ENCODE measurements around the gene PDZD4. TPM values are rescaled to one million over a fixed set of nuclear protein-coding genes. Genes with fewer than 3 reads are reported as not detected.

The PDZD4 gene
- total RNA-seq, 3 donors from 2014 or later, result 0.81 to 1.4 (median 1.4) TPM

GRCh38 chrX:153800177-153800722 lies 30.1 kb downstream of the PDZD4 start:
- ATAC-seq (no peak), DNase-seq (no peak)
- Mint-ChIP-seq H3K4me3 (no peak overlapping the region), H3K36me3 (ENCODE audit: insufficient read depth) (peaks cover 4% of the 10 kb centered on the region), H3K9me3 (no peaks in the 10 kb centered on the region), H3K4me1 (ENCODE audit: low read depth) (peaks cover 8% of the 10 kb centered on the region), H3K27me3 (ENCODE audit: low read depth) (no peaks in the 10 kb centered on the region)

DNA sequence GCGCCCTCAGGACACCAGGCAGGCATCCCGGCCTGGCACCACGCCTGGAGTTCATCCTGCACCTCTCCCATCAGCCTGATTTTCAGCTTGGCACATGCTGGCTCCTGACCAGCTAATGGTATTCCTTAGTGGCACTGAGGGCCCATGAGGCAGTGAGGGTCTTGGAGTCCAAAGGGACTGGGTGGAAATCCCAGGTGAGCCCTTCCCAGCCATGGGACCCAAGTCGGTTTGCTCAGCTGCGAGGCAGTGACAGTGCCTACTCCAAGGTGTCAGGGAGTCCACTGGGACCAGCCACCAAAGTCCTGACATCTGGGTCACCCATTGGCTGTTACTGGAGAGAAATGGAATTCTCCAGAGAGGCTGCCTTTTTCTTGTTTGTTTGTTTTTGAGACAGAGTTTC lies 31.0 kb downstream of the PDZD4 start:
- Mint-ChIP-seq H3K9me3 (no peaks in the 10 kb centered on the region), H3K4me1 (ENCODE audit: low read depth) (peaks cover 8% of the 10 kb centered on the region), H3K27me3 (ENCODE audit: low read depth) (no peaks in the 10 kb centered on the region), H3K36me3 (ENCODE audit: insufficient read depth) (peaks cover 4% of the 10 kb centered on the region), H3K4me3 (no peak overlapping the region)
- ATAC-seq (no peak), DNase-seq (no peak)

GRCh38 chrX:153797415-153798015 lies 32.8 kb downstream of the PDZD4 start:
- H3K27me3 Mint-ChIP-seq (ENCODE audit: low read depth), result no peaks in the 10 kb centered on the region
- peaks cover 4% of the 10 kb centered on the region for H3K36me3 Mint-ChIP-seq (ENCODE audit: insufficient read depth)
- ATAC-seq (no peak), DNase-seq (no peak)
- peaks cover 16% of the 10 kb centered on the region for H3K4me1 Mint-ChIP-seq (ENCODE audit: low read depth)
- no peak overlapping the region for H3K4me3 Mint-ChIP-seq
- no peaks in the 10 kb centered on the region for H3K9me3 Mint-ChIP-seq

GRCh38 chrX:153794897-153795816 lies 35.2 kb downstream of the PDZD4 start:
- Mint-ChIP-seq H3K36me3 (ENCODE audit: insufficient read depth) (peaks cover 5% of the 10 kb centered on the region), H3K4me3 (peak overlapping the region; percentile 96), H3K9me3 (no peaks in the 10 kb centered on the region), H3K27me3 (ENCODE audit: low read depth) (no peaks in the 10 kb centered on the region), H3K4me1 (ENCODE audit: low read depth) (peaks cover 20% of the 10 kb centered on the region)
- ATAC-seq (peak; percentile 9 to 13), DNase-seq (peak; percentile 13)

GRCh38 chrX:153794018-153794896 lies 36.1 kb downstream of the PDZD4 start, which contains the start of the genes IDH3G and SSR4:
TSS of gene IDH3G (minus strand) at chrX:153794375. CDS start at chrX:153794326, 49 bp downstream.
TSS of gene SSR4 (plus strand) at chrX:153794668. CDS start at chrX:153794688, 20 bp downstream.
- ATAC-seq (peak; percentile 91 to 95), DNase-seq (peak; percentile 91)
- H3K9me3 Mint-ChIP-seq, result no peaks in the 10 kb centered on the region
- peaks cover 20% of the 10 kb centered on the region for H3K4me1 Mint-ChIP-seq (ENCODE audit: low read depth)
- peaks cover 5% of the 10 kb centered on the region for H3K36me3 Mint-ChIP-seq (ENCODE audit: insufficient read depth)
- H3K27me3 Mint-ChIP-seq (ENCODE audit: low read depth), result no peaks in the 10 kb centered on the region
- peak within 1 kb of the TSS; percentile 96 for H3K4me3 Mint-ChIP-seq

- ATAC-seq (no peak), DNase-seq (no peak)
- Mint-ChIP-seq H3K4me1 (ENCODE audit: low read depth) (peaks cover 20% of the 10 kb centered on the region), H3K36me3 (ENCODE audit: insufficient read depth) (peaks cover 5% of the 10 kb centered on the region), H3K27me3 (ENCODE audit: low read depth) (no peaks in the 10 kb centered on the region), H3K9me3 (no peaks in the 10 kb centered on the region), H3K4me3 (peak overlapping the region; percentile 96)
Measured at GRCh38 chrX:153793291-153793690, 37.1 kb downstream of the PDZD4 start.

- no peak for ATAC-seq
- H3K9me3 Mint-ChIP-seq, result no peaks in the 10 kb centered on the region
- no peaks in the 10 kb centered on the region for H3K27me3 Mint-ChIP-seq (ENCODE audit: low read depth)
- H3K36me3 Mint-ChIP-seq (ENCODE audit: insufficient read depth), result peaks cover 7% of the 10 kb centered on the region
- no peak for DNase-seq
- peak overlapping the region; percentile 96 for H3K4me3 Mint-ChIP-seq
- peaks cover 20% of the 10 kb centered on the region for H3K4me1 Mint-ChIP-seq (ENCODE audit: low read depth)
Measured at GRCh38 chrX:153792368-153792767, 38.0 kb downstream of the PDZD4 start.

DNA sequence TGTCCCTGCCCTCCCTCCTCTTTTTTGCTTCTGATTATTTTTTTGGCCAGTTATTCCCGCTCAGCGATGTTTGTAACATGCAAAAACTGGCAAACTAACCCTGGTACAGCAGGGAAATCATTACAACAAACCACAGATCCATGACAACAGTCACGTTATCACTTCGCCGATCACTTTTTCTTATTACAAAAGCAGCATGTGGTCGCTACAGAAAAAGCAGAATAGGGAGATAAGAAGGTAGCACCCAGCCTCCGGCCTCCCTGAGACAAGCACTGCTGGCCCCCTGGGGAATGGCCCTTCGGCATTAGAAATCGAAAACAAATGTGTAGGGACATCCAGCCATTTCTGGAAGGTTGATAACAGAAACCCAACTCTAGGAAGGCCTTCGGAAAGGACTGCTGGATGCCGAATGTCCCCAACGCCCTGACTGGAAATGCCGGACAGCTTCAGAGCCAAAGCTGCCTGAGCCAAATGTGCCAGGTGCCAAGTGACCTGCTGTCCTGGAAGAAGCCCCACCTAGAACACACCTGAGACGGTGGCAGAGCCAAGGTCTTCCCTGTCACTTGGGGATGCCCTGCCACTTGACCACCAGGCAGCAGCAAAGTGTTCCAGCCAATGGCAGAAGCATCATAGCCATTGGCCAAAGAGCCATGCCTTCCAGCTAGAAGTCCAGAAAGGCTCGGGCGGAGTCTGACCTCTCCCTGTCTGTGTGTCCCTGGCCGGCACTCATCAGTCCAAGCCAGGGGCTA lies 39.1 kb downstream of the PDZD4 start:
- Mint-ChIP-seq H3K27me3 (ENCODE audit: low read depth) (no peaks in the 10 kb centered on the region), H3K36me3 (ENCODE audit: insufficient read depth) (peaks cover 6% of the 10 kb centered on the region), H3K9me3 (no peaks in the 10 kb centered on the region), H3K4me3 (no peak overlapping the region), H3K4me1 (ENCODE audit: low read depth) (peaks cover 19% of the 10 kb centered on the region)
- DNase-seq (no peak), ATAC-seq (no peak)

GRCh38 chrX:153789654-153790053 lies 40.7 kb downstream of the PDZD4 start:
- ATAC-seq (no peak), DNase-seq (no peak)
- Mint-ChIP-seq H3K36me3 (ENCODE audit: insufficient read depth) (peaks cover 3% of the 10 kb centered on the region), H3K4me3 (no peak overlapping the region), H3K27me3 (ENCODE audit: low read depth) (no peaks in the 10 kb centered on the region), H3K9me3 (no peaks in the 10 kb centered on the region), H3K4me1 (ENCODE audit: low read depth) (peaks cover 13% of the 10 kb centered on the region)

- no peak overlapping the region for H3K4me3 Mint-ChIP-seq
- no peaks in the 10 kb centered on the region for H3K27me3 Mint-ChIP-seq (ENCODE audit: low read depth)
- H3K4me1 Mint-ChIP-seq (ENCODE audit: low read depth), result no peaks in the 10 kb centered on the region
- DNase-seq (no peak), ATAC-seq (no peak)
- peaks cover 3% of the 10 kb centered on the region for H3K36me3 Mint-ChIP-seq (ENCODE audit: insufficient read depth)
- H3K9me3 Mint-ChIP-seq, result no peaks in the 10 kb centered on the region
Measured at GRCh38 chrX:153786669-153787068, 43.7 kb downstream of the PDZD4 start.

DNA sequence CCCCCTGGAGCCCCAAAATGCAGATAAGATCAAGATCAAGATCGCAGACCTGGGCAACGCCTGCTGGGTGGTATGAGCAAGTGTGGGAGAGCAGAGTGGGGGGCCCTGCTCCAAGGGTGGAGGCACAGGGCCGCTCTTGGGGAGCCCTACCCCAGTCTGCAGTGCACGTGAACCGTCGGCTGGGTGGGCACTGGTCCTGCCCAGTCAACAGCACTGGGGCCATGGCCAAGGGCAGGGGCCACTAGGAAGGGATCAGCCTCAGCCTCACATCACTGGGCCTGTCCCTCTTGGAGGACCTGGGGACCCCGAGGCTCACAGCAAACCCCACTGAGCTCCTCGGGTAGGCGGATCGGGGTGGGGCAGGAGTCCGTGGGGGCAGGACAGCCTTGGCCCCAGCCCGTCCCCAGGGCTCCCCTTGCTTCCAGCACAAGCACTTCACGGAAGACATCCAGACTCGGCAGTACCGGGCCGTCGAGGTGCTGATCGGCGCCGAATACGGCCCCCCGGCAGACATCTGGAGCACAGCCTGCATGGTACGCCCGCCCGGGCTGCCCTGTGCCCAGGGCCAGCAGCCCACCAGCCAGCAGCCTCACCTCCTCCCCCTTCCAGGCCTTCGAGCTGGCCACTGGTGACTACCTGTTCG lies 45.9 kb downstream of the PDZD4 start:
- peaks cover 8% of the 10 kb centered on the region for H3K27me3 Mint-ChIP-seq (ENCODE audit: low read depth)
- no peaks in the 10 kb centered on the region for H3K9me3 Mint-ChIP-seq
- H3K36me3 Mint-ChIP-seq (ENCODE audit: insufficient read depth), result peaks cover 1% of the 10 kb centered on the region
- H3K4me1 Mint-ChIP-seq (ENCODE audit: low read depth), result peaks cover 4% of the 10 kb centered on the region
- DNase-seq (no peak), ATAC-seq (no peak)
- no peak overlapping the region for H3K4me3 Mint-ChIP-seq

GRCh38 chrX:153783378-153784013 lies 46.8 kb downstream of the PDZD4 start:
- H3K36me3 Mint-ChIP-seq (ENCODE audit: insufficient read depth), result peaks cover 1% of the 10 kb centered on the region
- DNase-seq, result no peak
- H3K4me1 Mint-ChIP-seq (ENCODE audit: low read depth), result peaks cover 4% of the 10 kb centered on the region
- H3K9me3 Mint-ChIP-seq, result no peaks in the 10 kb centered on the region
- no peak for ATAC-seq
- H3K27me3 Mint-ChIP-seq (ENCODE audit: low read depth), result peaks cover 8% of the 10 kb centered on the region
- no peak overlapping the region for H3K4me3 Mint-ChIP-seq
